IMR-90 (cell line): ENCODE measurements around the gene TTYH3. TPM values are rescaled to one million over a fixed set of nuclear protein-coding genes. Genes with fewer than 3 reads are reported as not detected.
"Not testable (repeated sequence)": the region's sequence is repeated elsewhere in the genome, so short reads cannot be mapped to it uniquely, and the experiment has no call there.

Source experiments
- ATAC-seq: fragments of 200-7000 bp; cut with Tn5 transposase; 2 replicates; pipeline ENCODE4 v1.9.1; 2020; ENCODE audit warnings: low read depth, mild to moderate bottlenecking, moderate library complexity
- BruUV-seq: library from RNA; stranded (reverse); fragments of 400-500 nt; replicated peaks from 2 replicates; lab custom pipeline; 2021; lab: Mats Ljungman, UMichigan
- CTCF ChIA-PET: fragments of 300-600 bp; formaldehyde crosslinking; extraction: SDS; loops from one replicate; lab custom pipeline; 2021; ENCODE audit warnings: antibody characterized with exemption; lab: Yijun Ruan, JAX
- POLR2A ChIA-PET: fragments of 300-600 bp; sonication (Branson Sonifier 250); formaldehyde crosslinking; loops from one replicate; lab custom pipeline; 2022; ENCODE audit warnings: antibody characterized with exemption; ENCODE audit not compliant: unreplicated experiment; lab: Charles Lee
- DNase-seq: peaks from one replicate; pipeline ENCODE4 v3.0.0; 2013
- H2AFZ ChIP-seq: replicated peaks from 2 replicates; pipeline ENCODE3; 2013; ENCODE audit warnings: low read length, mild to moderate bottlenecking; ENCODE audit not compliant: poor library complexity
- H2AK5ac ChIP-seq: 2 replicates; pipeline ENCODE4 v1.6.1; 2013; ENCODE audit warnings: low read depth, low read length, inconsistent platforms
- H2AK9ac ChIP-seq: replicated peaks from 2 replicates; pipeline ENCODE3; 2013; ENCODE audit warnings: mild to moderate bottlenecking, low read depth, low read length, moderate library complexity; ENCODE audit not compliant: poor library complexity
- H2BK120ac ChIP-seq: 2 replicates; pipeline ENCODE4 v1.6.1; 2013; ENCODE audit warnings: low read depth, low read length, inconsistent platforms
- H2BK15ac ChIP-seq: 3 replicates; pipeline ENCODE4 v1.6.1; 2013; ENCODE audit warnings: low read depth, low read length, inconsistent platforms
- H2BK20ac ChIP-seq: 2 replicates; pipeline ENCODE4 v1.6.1; 2013; ENCODE audit warnings: low read depth, mild to moderate bottlenecking, inconsistent platforms, low read length, moderate library complexity
- H2BK5ac ChIP-seq: 2 replicates; pipeline ENCODE4 v1.6.1; 2013; ENCODE audit warnings: mild to moderate bottlenecking, low read depth, low read length, inconsistent platforms; ENCODE audit not compliant: poor library complexity, severe bottlenecking
- H3K14ac ChIP-seq: replicated peaks from 2 replicates; pipeline ENCODE4 v1.6.1; 2013; ENCODE audit warnings: low read depth, low read length, inconsistent platforms
- H3K18ac ChIP-seq: 2 replicates; pipeline ENCODE4 v1.6.1; 2013; ENCODE audit warnings: low read depth, low read length, control low read depth
- H3K23ac ChIP-seq: 2 replicates; pipeline ENCODE4 v1.6.1; 2013; ENCODE audit warnings: low read depth, low read length, inconsistent platforms
- H3K27ac ChIP-seq: 2 replicates; pipeline ENCODE4 v1.5.1; 2013; ENCODE audit warnings: mild to moderate bottlenecking, control low read depth, low read length; ENCODE audit not compliant: insufficient read depth
- H3K27me3 ChIP-seq: 2 replicates; pipeline ENCODE4 v1.6.1; 2013; ENCODE audit warnings: low read length; ENCODE audit not compliant: control insufficient read depth, insufficient read depth
- H3K36me3 ChIP-seq: 2 replicates; pipeline ENCODE4 v1.6.1; 2013; ENCODE audit warnings: low read length, mixed read lengths; ENCODE audit not compliant: control insufficient read depth, insufficient read depth
- H3K4ac ChIP-seq: 2 replicates; pipeline ENCODE4 v1.6.1; 2013; ENCODE audit warnings: low read depth, low read length, inconsistent platforms
- H3K4me1 ChIP-seq: 2 replicates; pipeline ENCODE4 v1.6.1; 2013; ENCODE audit warnings: low read length, mixed read lengths; ENCODE audit not compliant: control insufficient read depth, insufficient read depth
- H3K4me2 ChIP-seq: 2 replicates; pipeline ENCODE4 v1.6.1; 2013; ENCODE audit warnings: low read depth, mild to moderate bottlenecking, control low read depth, low read length, moderate library complexity
- H3K4me3 ChIP-seq: 2 replicates; pipeline ENCODE4 v1.5.1; 2013; ENCODE audit warnings: low read depth, mild to moderate bottlenecking, control low read depth, low read length, moderate library complexity; ENCODE audit not compliant: insufficient read depth
- H3K56ac ChIP-seq: 2 replicates; pipeline ENCODE4 v1.6.1; 2013; ENCODE audit warnings: low read length, inconsistent platforms; ENCODE audit not compliant: insufficient read depth; ENCODE audit errors: extremely low read depth
- H3K79me1 ChIP-seq, 2 experiments: 2 replicates each; pipeline ENCODE4 v1.6.1; 2013; ENCODE audit warnings: low read length in 2 of 2, inconsistent platforms in 1 of 2, low read depth in 1 of 2
- H3K9ac ChIP-seq: 2 replicates; pipeline ENCODE4 v1.6.1; 2013; ENCODE audit warnings: low read depth, low read length, control low read depth
- H3K9me1 ChIP-seq: 2 replicates; pipeline ENCODE4 v1.6.1; 2013; ENCODE audit warnings: low read length, inconsistent platforms; ENCODE audit not compliant: insufficient read depth
- H3K9me3 ChIP-seq: 2 replicates; pipeline ENCODE4 v1.6.1; 2013; ENCODE audit warnings: low read length; ENCODE audit not compliant: control insufficient read depth, insufficient read depth
- H4K20me1 ChIP-seq: 2 replicates; pipeline ENCODE4 v1.6.1; 2013; ENCODE audit warnings: low read length, inconsistent platforms; ENCODE audit not compliant: insufficient read depth
- H4K5ac ChIP-seq: 2 replicates; pipeline ENCODE4 v1.6.1; 2013; ENCODE audit warnings: mild to moderate bottlenecking, low read depth, low read length, control low read depth
- H4K8ac ChIP-seq, 2 experiments: 2 replicates each; pipeline ENCODE4 v1.6.1; 2013; ENCODE audit warnings: low read depth in 2 of 2, low read length in 2 of 2, control low read depth in 1 of 2, inconsistent platforms in 1 of 2
- H4K91ac ChIP-seq: 2 replicates; pipeline ENCODE4 v1.6.1; 2013; ENCODE audit warnings: low read depth, low read length, inconsistent platforms; ENCODE audit not compliant: insufficient read depth
- WGBS, 2 experiments: methylation state at CpG; one replicate each; pipeline versions ENCODE4 v1.1.5 to v1.1.7; 2013; ENCODE audit warnings: missing lambda C conversion rate in 2 of 2; ENCODE audit not compliant: insufficient read length in 1 of 2; ENCODE audit errors: extremely low coverage in 2 of 2; 5-methylcytosine and 5-hydroxymethylcytosine counted together
- dilution Hi-C: fragments of 300-500 bp; cut with HindIII; formaldehyde crosslinking; loops from one replicate; pipeline ENCODE4 v1.14.3; 2018; ENCODE audit warnings: low sequenced_read_pairs; ENCODE audit not compliant: unreplicated experiment
- in situ Hi-C: fragments of 300-500 bp; cut with MboI; formaldehyde crosslinking; loops from 3 replicates; pipeline ENCODE4 v1.14.3; 2019; ENCODE audit warnings: low sequenced_read_pairs, inconsistent platforms, mixed read lengths
- intact Hi-C: fragments of 100-400 bp; cut with micrococcal nuclease; formaldehyde crosslinking; loops from 2 replicates; pipeline ENCODE4 v1.10.0; 2022
- polyA plus RNA-seq, 3 experiments: library from polyadenylated mRNA; depleted of rRNA; stranded (reverse); fragments of >200 nt; gene quantifications; 2 replicates each; pipeline ENCODE4 v1.2.3, GENCODE V29; 2012; ENCODE audit warnings: low replicate concordance in 1 of 3
- total RNA-seq: library from RNA; depleted of rRNA; stranded (reverse); fragments of >200 nt; gene quantifications from 2 replicates; pipeline ENCODE4 v1.2.3, GENCODE V29; 2012

The TTYH3 gene
- total and polyA plus RNA-seq, 2 of the 4 experiments (the other 2 are of a cell fraction), result 5.6 to 82.6 TPM

GRCh38 chr7:2609646-2610045, 22.1 kb upstream of the TTYH3 start:
- ATAC-seq, H3K23ac ChIP-seq, H3K27me3 ChIP-seq, H2AK9ac ChIP-seq, H3K9me3 ChIP-seq, H3K9me1 ChIP-seq, DNase-seq, H2BK15ac ChIP-seq, H3K27ac ChIP-seq, H3K4me2 ChIP-seq, H3K79me1 ChIP-seq, H2BK20ac ChIP-seq, H3K18ac ChIP-seq, in situ Hi-C loops, H3K4ac ChIP-seq, H3K9ac ChIP-seq, intact Hi-C loops, H4K5ac ChIP-seq, H3K36me3 ChIP-seq, dilution Hi-C loops, H4K20me1 ChIP-seq, H2AK5ac ChIP-seq, H3K4me1 ChIP-seq, BruUV-seq, H3K56ac ChIP-seq, H3K14ac ChIP-seq, H2AFZ ChIP-seq, POLR2A ChIA-PET, H2BK5ac ChIP-seq, H4K8ac ChIP-seq, H3K4me3 ChIP-seq, H2BK120ac ChIP-seq, H4K91ac ChIP-seq: not testable (repeated sequence)
- 92% methylated on average over 4 of the region's 6 CpGs; no CpG with 5 or more reads in 1 of the 2 experiments for WGBS, 2 experiments
- CTCF ChIA-PET, result interaction anchor here (0.6 to 1.8 kb wide), 3 partner anchors 9 to 223 kb away, joined by 3 to 6 read pairs (median 3); no protein-coding TSS in a partner anchor
